Measurements from ENCODE around the gene DOCK8. TPM values are rescaled to one million over a fixed set of nuclear protein-coding genes. Genes with fewer than 3 reads are reported as not detected.

Gene DOCK8
- total and polyA plus RNA-seq, 2 of the 4 experiments (the other 2 are of a cell fraction), result not detected

- Histone ChIP-seq H2AK9ac (replicated peaks; ENCODE audit: low read depth, low read length, poor library complexity) (no peak overlapping the region), H3K27me3 (ENCODE audit: control insufficient read depth, insufficient read depth, low read length) (peaks cover 4% of the 10 kb centered on the region; the same call in 1 of the 2 replicates), H3K4me2 (ENCODE audit: low read depth, low read length) (no peak overlapping the region), H4K5ac (ENCODE audit: low read depth, low read length) (no peak overlapping the region), H3K18ac (ENCODE audit: low read depth, low read length) (no peak overlapping the region), H3K23ac (ENCODE audit: low read depth, low read length) (no peak overlapping the region), H3K56ac (ENCODE audit: extremely low read depth, insufficient read depth, low read length) (no peak overlapping the region), H2BK20ac (ENCODE audit: low read depth, low read length) (no peak overlapping the region), H3K79me1 (ENCODE audit: low read depth in 1 of 2, low read length in 2 of 2) (no peaks in the 10 kb centered on the region), H3K9ac (ENCODE audit: low read depth, low read length) (no peak overlapping the region), H3K4ac (ENCODE audit: low read depth, low read length) (no peak overlapping the region), H4K91ac (ENCODE audit: insufficient read depth, low read depth, low read length) (no peak overlapping the region), H2AK5ac (ENCODE audit: low read depth, low read length) (no peak overlapping the region), H3K4me3 (ENCODE audit: insufficient read depth, low read depth, low read length) (no peak overlapping the region), H3K9me3 (ENCODE audit: control insufficient read depth, insufficient read depth, low read length) (no peaks in the 10 kb centered on the region), H2BK15ac (ENCODE audit: low read depth, low read length) (no peak overlapping the region), H3K9me1 (ENCODE audit: insufficient read depth, low read length) (no peaks in the 10 kb centered on the region), H2BK120ac (ENCODE audit: low read depth, low read length) (no peak overlapping the region), H3K14ac (replicated peaks; ENCODE audit: low read depth, low read length) (no peak overlapping the region), H4K8ac (ENCODE audit: low read depth in 2 of 2, low read length in 2 of 2) (no peak overlapping the region), H2BK5ac (ENCODE audit: low read depth, low read length, poor library complexity, severe bottlenecking) (no peak overlapping the region), H3K27ac (ENCODE audit: insufficient read depth, low read length) (no peak overlapping the region), H4K20me1 (ENCODE audit: insufficient read depth, low read length) (no peaks in the 10 kb centered on the region), H2AFZ (replicated peaks; ENCODE audit: low read length, poor library complexity) (no peak overlapping the region), H3K36me3 (ENCODE audit: control insufficient read depth, insufficient read depth, low read length) (no peaks in the 10 kb centered on the region), H3K4me1 (ENCODE audit: control insufficient read depth, insufficient read depth, low read length) (no peaks in the 10 kb centered on the region)
- in situ Hi-C loops (cut with MboI; ENCODE audit: low sequenced_read_pairs), result no loop called here
- 92% methylated on average over 2 of the region's 8 CpGs; no CpG with 5 or more reads in 1 of the 2 experiments for WGBS, 2 experiments (ENCODE audit: extremely low coverage in 2 of 2, insufficient read length in 1 of 2)
- TF ChIP-seq RCOR1 (IDR thresholded peaks at IDR 0.05; ENCODE audit: insufficient replicate concordance, low read length), result no peak
- no peak for TF ChIP-seq MAFK (IDR thresholded peaks at IDR 0.05; ENCODE audit: low read depth, low read length)
- no peak for TF ChIP-seq NFE2L2 (IDR thresholded peaks at IDR 0.05; ENCODE audit: low read depth, low read length)
- no peak for TF ChIP-seq CHD1 (IDR thresholded peaks at IDR 0.05; ENCODE audit: low read depth, low read length)
- ChIA-PET CTCF (no interaction called here), POLR2A (ENCODE audit: unreplicated experiment) (no interaction called here)
- intact Hi-C loops (cut with micrococcal nuclease), result no loop called here
- DNase-seq (no peak), ATAC-seq (ENCODE audit: low read depth) (no peak)
- BruUV-seq (replicated peaks), result no TSS peak
- dilution Hi-C loops (cut with HindIII; ENCODE audit: low sequenced_read_pairs, unreplicated experiment), result no loop called here
Observed at GRCh38 chr9:463455-464171, 248.9 kb downstream of the DOCK8 start.
